ENCODE data around the gene ARL6IP6. TPM values are rescaled to one million over a fixed set of nuclear protein-coding genes. Genes with fewer than 3 reads are reported as not detected.

ARL6IP6 gene
- total RNA-seq, 2 donors from 2014 or later = 18.9 to 32.2 TPM

DNA sequence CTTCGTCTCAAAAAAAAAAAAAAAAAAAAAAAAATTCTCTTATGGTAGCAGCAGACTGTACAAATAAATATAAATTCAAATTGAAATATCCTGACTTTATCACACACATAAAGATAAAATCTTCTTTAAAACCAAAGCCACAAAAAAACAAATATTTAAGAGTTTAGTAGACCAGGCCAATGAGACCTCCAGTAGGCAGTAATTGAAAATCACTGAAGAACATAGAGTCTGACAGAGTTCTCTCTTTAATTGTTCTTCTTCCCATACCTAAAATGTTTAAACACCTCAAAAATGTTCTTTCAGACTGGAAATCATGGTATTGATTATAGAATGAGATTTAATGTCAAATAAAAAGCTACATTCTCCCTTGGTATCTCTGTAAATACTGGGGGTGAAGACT is 21.9 kb upstream of the ARL6IP6 start:
- Histone ChIP-seq H3K4me3 (no peak overlapping the region), H3K9me3 (no peaks in the 10 kb centered on the region), H3K36me3 (no peaks in the 10 kb centered on the region), H3K27me3 (replicated peaks; ENCODE audit: insufficient read depth) (no peaks in the 10 kb centered on the region), H3K27ac (no peak overlapping the region), H3K4me1 (replicated peaks) (no peaks in the 10 kb centered on the region)
- 80% methylated on average over 1 of the region's 1 CpG for WGBS
- no peak for TF ChIP-seq POLR2A (IDR thresholded peaks at IDR 0.05)
- no peak for DNase-seq (ENCODE audit: low spot score)
- intact Hi-C loops (cut with DNase I) = no loop called here

DNA sequence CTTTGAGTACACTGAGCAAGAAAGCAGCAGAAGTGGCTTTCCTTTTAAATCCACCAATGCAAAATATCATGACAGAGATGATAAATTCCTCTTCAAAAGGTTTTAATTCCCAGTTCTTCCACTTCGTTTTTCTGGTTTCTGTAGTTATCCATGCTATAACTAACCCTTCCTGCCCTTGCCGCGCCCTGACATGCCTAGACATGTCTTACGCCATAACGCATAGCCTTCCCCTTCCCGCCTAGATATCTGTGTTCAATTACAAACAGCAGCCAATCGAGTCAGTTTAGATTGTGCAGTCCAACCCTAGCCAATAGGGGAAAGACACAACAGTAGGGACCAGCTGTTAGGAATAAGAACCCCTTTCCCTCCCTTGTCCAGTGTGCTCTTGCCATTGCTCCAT is 17.2 kb upstream of the ARL6IP6 start:
- no peak for TF ChIP-seq CTCF (IDR thresholded peaks at IDR 0.05)
- no peak for TF ChIP-seq POLR2AphosphoS5 (IDR thresholded peaks at IDR 0.05)
- TF ChIP-seq POLR2A (IDR thresholded peaks at IDR 0.05) = no peak
- Histone ChIP-seq H3K27ac (no peak overlapping the region), H3K36me3 (no peaks in the 10 kb centered on the region), H3K4me3 (no peak overlapping the region), H3K27me3 (replicated peaks; ENCODE audit: insufficient read depth) (no peaks in the 10 kb centered on the region), H3K9me3 (no peaks in the 10 kb centered on the region), H3K4me1 (replicated peaks) (no peaks in the 10 kb centered on the region)
- intact Hi-C loops (cut with DNase I) = no loop called here
- WGBS = 94% methylated on average over 7 of the region's 7 CpGs
- no peak for DNase-seq (ENCODE audit: low spot score)

DNA sequence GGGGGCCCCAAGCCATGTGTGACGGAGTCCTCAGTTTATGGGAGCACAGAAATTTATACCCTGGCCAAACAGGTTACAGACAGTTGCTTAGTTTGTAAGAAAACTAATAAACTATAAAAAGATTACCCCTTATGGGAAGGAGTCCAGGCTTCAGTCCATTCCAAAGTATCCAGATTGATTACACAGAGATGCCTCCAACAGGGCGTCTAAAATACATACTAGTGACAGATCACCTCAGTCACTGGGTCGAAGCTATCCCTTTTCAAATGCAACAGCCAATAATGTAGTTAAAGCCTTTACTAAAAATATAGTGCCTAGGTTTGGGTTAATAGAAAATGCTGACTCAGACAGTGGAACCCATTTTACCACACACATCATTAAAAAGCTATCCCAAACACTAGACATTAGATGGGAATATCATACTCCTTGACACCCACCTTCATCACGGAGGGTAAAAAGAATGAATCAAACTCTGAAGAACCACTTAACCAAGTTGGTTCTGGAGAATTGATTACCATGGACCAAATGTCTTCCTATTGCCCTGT is 11.9 kb upstream of the ARL6IP6 start:
- no peaks in the 10 kb centered on the region for H3K27me3 ChIP-seq (replicated peaks; ENCODE audit: insufficient read depth)
- intact Hi-C loops (cut with DNase I) = no loop called here

GRCh38 chr2:152708742-152709141 is 9.7 kb upstream of the ARL6IP6 start:
- Histone ChIP-seq H3K36me3 (no peaks in the 10 kb centered on the region), H3K4me1 (replicated peaks) (no peaks in the 10 kb centered on the region), H3K27ac (no peak overlapping the region), H3K27me3 (replicated peaks; ENCODE audit: insufficient read depth) (no peaks in the 10 kb centered on the region), H3K4me3 (no peak overlapping the region), H3K9me3 (no peaks in the 10 kb centered on the region)
- no peak for TF ChIP-seq CTCF (IDR thresholded peaks at IDR 0.05)
- no peak for TF ChIP-seq POLR2AphosphoS5 (IDR thresholded peaks at IDR 0.05)
- TF ChIP-seq POLR2A (IDR thresholded peaks at IDR 0.05) = no peak
- no peak for DNase-seq (ENCODE audit: low spot score)
- intact Hi-C loops (cut with DNase I) = no loop called here
- WGBS = 96% methylated on average over 2 of the region's 2 CpGs

More for the DNA sequence above, 11.9 kb upstream of the ARL6IP6 start:
- DNase-seq (ENCODE audit: low spot score) = peak; percentile 28
- Histone ChIP-seq H3K36me3 (no peaks in the 10 kb centered on the region), H3K27ac (no peak overlapping the region), H3K9me3 (no peaks in the 10 kb centered on the region), H3K4me3 (no peak overlapping the region), H3K4me1 (replicated peaks) (no peaks in the 10 kb centered on the region)
- TF ChIP-seq POLR2A (IDR thresholded peaks at IDR 0.05) (no peak), POLR2AphosphoS5 (IDR thresholded peaks at IDR 0.05) (peak; percentile 46)
- WGBS = 43% methylated on average over 4 of the region's 4 CpGs

DNA sequence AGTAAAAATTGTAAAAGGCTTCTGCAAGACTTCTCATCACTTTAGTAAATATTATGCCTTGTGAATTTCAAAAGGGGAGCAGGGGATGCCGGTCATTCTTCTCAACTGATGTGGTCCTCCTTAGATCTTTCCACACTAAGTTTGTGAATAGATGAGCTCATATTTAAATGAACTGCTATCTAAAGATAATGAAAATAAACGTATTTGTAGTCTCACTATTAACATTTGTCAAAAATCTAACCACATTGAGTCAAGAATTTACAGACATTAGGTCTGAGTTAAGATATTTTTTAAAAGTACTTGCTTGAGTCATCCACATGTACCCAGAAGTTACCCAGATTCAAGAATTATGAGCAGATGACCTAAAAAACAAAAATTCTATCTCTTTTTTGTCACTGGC is 7.7 kb upstream of the ARL6IP6 start:
- no peaks in the 10 kb centered on the region for H3K9me3 ChIP-seq
- no peak for TF ChIP-seq POLR2A (IDR thresholded peaks at IDR 0.05)
- no peak for TF ChIP-seq POLR2AphosphoS5 (IDR thresholded peaks at IDR 0.05)
- TF ChIP-seq CTCF (IDR thresholded peaks at IDR 0.05) = no peak
- H3K4me1 ChIP-seq (replicated peaks) = no peaks in the 10 kb centered on the region
- no peak overlapping the region for H3K27ac ChIP-seq
- DNase-seq (ENCODE audit: low spot score) = no peak
- H3K4me3 ChIP-seq = no peak overlapping the region
- H3K27me3 ChIP-seq (replicated peaks; ENCODE audit: insufficient read depth) = no peaks in the 10 kb centered on the region
- no peaks in the 10 kb centered on the region for H3K36me3 ChIP-seq
- WGBS = 70% methylated on average over 2 of the region's 2 CpGs
- intact Hi-C loops (cut with DNase I) = loop anchor here (10.0 kb wide), 2 partner anchors 376 to 536 kb away; partner anchors contain the start of genes FMNL2 and STAM2

DNA sequence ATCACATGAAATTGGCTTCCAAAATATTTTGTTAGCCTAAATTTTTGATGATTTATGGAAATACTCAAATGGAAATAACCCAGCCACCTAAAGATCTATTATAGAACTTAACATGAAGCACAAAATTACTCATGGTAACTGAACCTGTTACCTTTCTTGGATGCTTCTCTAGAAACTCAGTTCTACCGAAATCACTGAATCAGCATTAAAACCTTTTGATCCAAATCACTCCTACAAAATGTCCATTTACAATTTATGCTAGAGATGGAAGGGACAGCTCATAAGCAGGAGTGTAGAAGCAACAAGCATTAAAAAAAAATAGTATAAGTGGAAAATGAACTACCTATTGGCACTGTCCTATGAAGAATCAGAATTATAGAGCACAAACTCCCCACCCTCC is 3.3 kb upstream of the ARL6IP6 start:
- no peaks in the 10 kb centered on the region for H3K9me3 ChIP-seq
- no peak overlapping the region for H3K4me3 ChIP-seq
- H3K4me1 ChIP-seq (replicated peaks) = no peaks in the 10 kb centered on the region
- no peak overlapping the region for H3K27ac ChIP-seq
- 74% methylated on average over 1 of the region's 1 CpG for WGBS
- no peaks in the 10 kb centered on the region for H3K27me3 ChIP-seq (replicated peaks; ENCODE audit: insufficient read depth)
- H3K36me3 ChIP-seq = no peaks in the 10 kb centered on the region
- intact Hi-C loops (cut with DNase I) = loop anchor here (5.0 to 10.0 kb wide), 3 partner anchors 68 to 540 kb away; partner anchors contain the start of genes FMNL2 and STAM2
- DNase-seq (ENCODE audit: low spot score) = no peak
- no peak for TF ChIP-seq POLR2A (IDR thresholded peaks at IDR 0.05)
- TF ChIP-seq CTCF (IDR thresholded peaks at IDR 0.05) = no peak
- no peak for TF ChIP-seq POLR2AphosphoS5 (IDR thresholded peaks at IDR 0.05)
